ENCODE data around the gene RBM4B. TPM values are rescaled to one million over a fixed set of nuclear protein-coding genes. Genes with fewer than 3 reads are reported as not detected.

The RBM4B gene
- total RNA-seq, 2 experiments from 2014 or later = 29.1 to 38.3 TPM

GRCh38 chr11:66710384-66710930 lies 32.8 kb upstream of the RBM4B start:
- no peak for DNase-seq (ENCODE audit: low spot score)
- no peak for TF ChIP-seq EZH2phosphoT487 (IDR thresholded peaks at IDR 0.05; ENCODE audit: borderline replicate concordance, low read depth, low read length)
- BruUV-seq (replicated peaks) = no TSS peak
- Histone ChIP-seq H3K36me3 (ENCODE audit: insufficient read depth, low read length) (no peaks in the 10 kb centered on the region), H2AFZ (ENCODE audit: low read length) (no peak overlapping the region), H4K20me1 (ENCODE audit: insufficient read depth, low read length) (no peaks in the 10 kb centered on the region), H3K4me3 (ENCODE audit: low read depth, low read length, poor library complexity, severe bottlenecking) (no peak overlapping the region), H3K9me2 (ENCODE audit: insufficient read depth, low read length) (no peaks in the 10 kb centered on the region), H3K9me3 (ENCODE audit: low read length) (no peaks in the 10 kb centered on the region), H3K4me1 (ENCODE audit: insufficient read depth, low read length, poor library complexity, severe bottlenecking) (no peaks in the 10 kb centered on the region), H3K4me2 (ENCODE audit: low read length) (no peak overlapping the region), H3K27ac (ENCODE audit: low read depth, low read length, poor library complexity, severe bottlenecking) (no peak overlapping the region), H3K79me2 (ENCODE audit: insufficient read depth, low read depth, low read length) (no peaks in the 10 kb centered on the region)
- intact Hi-C loops (cut with micrococcal nuclease; ENCODE audit: unreplicated experiment) = no loop called here
- ChIA-PET CTCF (ENCODE audit: unreplicated experiment) (no interaction called here), POLR2A (interaction anchor here (0.9 to 1.4 kb wide), 2 partner anchors 11 to 96 kb away, joined by 3 read pairs; no protein-coding TSS in a partner anchor)

- Histone ChIP-seq H4K20me1 (ENCODE audit: insufficient read depth, low read length) (no peaks in the 10 kb centered on the region), H3K9me2 (ENCODE audit: insufficient read depth, low read length) (no peaks in the 10 kb centered on the region), H3K9me3 (ENCODE audit: low read length) (no peaks in the 10 kb centered on the region), H3K27ac (ENCODE audit: low read depth, low read length, poor library complexity, severe bottlenecking) (no peak overlapping the region), H3K79me2 (ENCODE audit: insufficient read depth, low read depth, low read length) (no peaks in the 10 kb centered on the region), H3K36me3 (ENCODE audit: insufficient read depth, low read length) (no peaks in the 10 kb centered on the region), H3K4me3 (ENCODE audit: low read depth, low read length, poor library complexity, severe bottlenecking) (no peak overlapping the region), H2AFZ (ENCODE audit: low read length) (no peak overlapping the region), H3K4me2 (ENCODE audit: low read length) (no peak overlapping the region), H3K4me1 (ENCODE audit: insufficient read depth, low read length, poor library complexity, severe bottlenecking) (no peaks in the 10 kb centered on the region)
- ChIA-PET POLR2A (no interaction called here), CTCF (ENCODE audit: unreplicated experiment) (no interaction called here)
- intact Hi-C loops (cut with micrococcal nuclease; ENCODE audit: unreplicated experiment) = no loop called here
- no TSS peak for BruUV-seq (replicated peaks)
- no peak for DNase-seq (ENCODE audit: low spot score)
- TF ChIP-seq EZH2phosphoT487 (IDR thresholded peaks at IDR 0.05; ENCODE audit: borderline replicate concordance, low read depth, low read length) (no peak), CTCF (conservative IDR thresholded peaks at IDR 0.05; ENCODE audit: low read length) (no peak)
Measured at GRCh38 chr11:66708701-66709100, 31.0 kb upstream of the RBM4B start.

- no peaks in the 10 kb centered on the region for H4K20me1 ChIP-seq (ENCODE audit: insufficient read depth, low read length)
- no peak overlapping the region for H3K27ac ChIP-seq (ENCODE audit: low read depth, low read length, poor library complexity, severe bottlenecking)
- no peak overlapping the region for H3K4me3 ChIP-seq (ENCODE audit: low read depth, low read length, poor library complexity, severe bottlenecking)
- no peak overlapping the region for H3K4me2 ChIP-seq (ENCODE audit: low read length)
- H3K9me2 ChIP-seq (ENCODE audit: insufficient read depth, low read length) = no peaks in the 10 kb centered on the region
- no peaks in the 10 kb centered on the region for H3K9me3 ChIP-seq (ENCODE audit: low read length)
- CTCF ChIA-PET (ENCODE audit: unreplicated experiment) = no interaction called here
- POLR2A ChIA-PET = interaction anchor here (0.6 kb wide), 1 partner anchor 121 kb away, joined by 4 read pairs; no protein-coding TSS in a partner anchor
- no peak overlapping the region for H2AFZ ChIP-seq (ENCODE audit: low read length)
- H3K79me2 ChIP-seq (ENCODE audit: insufficient read depth, low read depth, low read length) = no peaks in the 10 kb centered on the region
- TF ChIP-seq CTCF (conservative IDR thresholded peaks at IDR 0.05; ENCODE audit: low read length) (no peak), EZH2phosphoT487 (IDR thresholded peaks at IDR 0.05; ENCODE audit: borderline replicate concordance, low read depth, low read length) (no peak)
- intact Hi-C loops (cut with micrococcal nuclease; ENCODE audit: unreplicated experiment) = no loop called here
- BruUV-seq (replicated peaks) = no TSS peak
- no peaks in the 10 kb centered on the region for H3K4me1 ChIP-seq (ENCODE audit: insufficient read depth, low read length, poor library complexity, severe bottlenecking)
- DNase-seq (ENCODE audit: low spot score) = no peak
- no peaks in the 10 kb centered on the region for H3K36me3 ChIP-seq (ENCODE audit: insufficient read depth, low read length)
Measured at GRCh38 chr11:66708094-66708493, 30.4 kb upstream of the RBM4B start.

Measured in OCI-LY7 (cell line).